Fibroblast of mammary gland (primary cell): ENCODE measurements around the gene LGALS4.
A peak's percentile ranks its signal among the peaks of the same experiment; 100 is the strongest.

Source experiments
- DNase-seq: peaks from one replicate; pipeline ENCODE4 v3.0.0-alpha.2; 2010; ENCODE audit warnings: low read depth
- H3K4me3 ChIP-seq: 2 replicates; pipeline ENCODE4 v1.5.1; 2011; ENCODE audit warnings: low read depth, mild to moderate bottlenecking, low read length, moderate library complexity; ENCODE audit not compliant: control insufficient read depth
- TF ChIP-seq, protein P1 (sequence below): conservative IDR thresholded peaks from 2 replicates; pipeline ENCODE4 v1.5.1; 2011; ENCODE audit warnings: low read depth, low read length, inconsistent platforms; ENCODE audit not compliant: control insufficient read depth, insufficient read depth

LGALS4 gene

GRCh38 chr19:38848299-38849146, 35.8 kb upstream of the LGALS4 start:
- no peak for DNase-seq
- TF ChIP-seq, protein P1, sequence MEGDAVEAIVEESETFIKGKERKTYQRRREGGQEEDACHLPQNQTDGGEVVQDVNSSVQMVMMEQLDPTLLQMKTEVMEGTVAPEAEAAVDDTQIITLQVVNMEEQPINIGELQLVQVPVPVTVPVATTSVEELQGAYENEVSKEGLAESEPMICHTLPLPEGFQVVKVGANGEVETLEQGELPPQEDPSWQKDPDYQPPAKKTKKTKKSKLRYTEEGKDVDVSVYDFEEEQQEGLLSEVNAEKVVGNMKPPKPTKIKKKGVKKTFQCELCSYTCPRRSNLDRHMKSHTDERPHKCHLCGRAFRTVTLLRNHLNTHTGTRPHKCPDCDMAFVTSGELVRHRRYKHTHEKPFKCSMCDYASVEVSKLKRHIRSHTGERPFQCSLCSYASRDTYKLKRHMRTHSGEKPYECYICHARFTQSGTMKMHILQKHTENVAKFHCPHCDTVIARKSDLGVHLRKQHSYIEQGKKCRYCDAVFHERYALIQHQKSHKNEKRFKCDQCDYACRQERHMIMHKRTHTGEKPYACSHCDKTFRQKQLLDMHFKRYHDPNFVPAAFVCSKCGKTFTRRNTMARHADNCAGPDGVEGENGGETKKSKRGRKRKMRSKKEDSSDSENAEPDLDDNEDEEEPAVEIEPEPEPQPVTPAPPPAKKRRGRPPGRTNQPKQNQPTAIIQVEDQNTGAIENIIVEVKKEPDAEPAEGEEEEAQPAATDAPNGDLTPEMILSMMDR = no peak

GRCh38 chr19:38846097-38846496, 33.4 kb upstream of the LGALS4 start:
- DNase-seq = no peak
- no peak overlapping the region for H3K4me3 ChIP-seq
- TF ChIP-seq, protein P1 = no peak

More at GRCh38 chr19:38848299-38849146, 35.8 kb upstream of the LGALS4 start:
- H3K4me3 ChIP-seq = peak overlapping the region; percentile 84

- TF ChIP-seq, protein P1 = no peak
- H3K4me3 ChIP-seq = no peak overlapping the region
- DNase-seq = no peak
Observed at GRCh38 chr19:38845374-38846024, 32.8 kb upstream of the LGALS4 start.

GRCh38 chr19:38844093-38844686, 31.4 kb upstream of the LGALS4 start:
- no peak for DNase-seq
- no peak overlapping the region for H3K4me3 ChIP-seq
- TF ChIP-seq, protein P1 = no peak

DNA sequence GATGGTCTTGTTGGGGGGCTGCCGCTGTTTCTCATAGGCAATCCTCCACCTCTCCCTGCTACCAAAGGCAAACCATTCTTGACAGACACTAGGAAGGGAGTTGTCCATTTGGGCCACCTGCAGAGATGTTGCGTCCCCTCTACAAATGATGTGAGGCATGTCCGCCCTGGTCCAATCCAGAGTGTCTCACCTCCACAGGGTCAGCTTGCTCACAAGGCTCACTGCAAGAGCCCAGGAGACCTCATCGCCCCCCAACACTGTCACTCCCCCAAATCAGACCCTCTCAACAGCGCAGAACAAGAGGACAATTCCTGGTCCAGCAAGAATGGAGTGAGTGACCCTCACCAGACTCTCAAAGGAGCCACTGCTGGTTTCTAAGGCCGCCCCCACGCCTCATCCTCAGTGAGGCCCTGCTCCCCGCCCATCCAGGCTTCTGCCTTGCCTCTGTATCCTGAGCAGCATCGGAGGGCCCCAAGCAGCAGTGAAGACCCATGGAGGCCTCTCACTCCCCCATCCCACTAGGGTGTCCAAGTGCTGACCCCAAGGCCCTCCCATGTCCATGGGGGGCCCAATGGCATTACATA, 30.5 kb upstream of the LGALS4 start:
- H3K4me3 ChIP-seq = no peak overlapping the region
- DNase-seq = no peak
- TF ChIP-seq, protein P1 = no peak

- no peak for DNase-seq
- no peak overlapping the region for H3K4me3 ChIP-seq
- TF ChIP-seq, protein P1 = no peak
Observed at GRCh38 chr19:38842439-38843174, 29.9 kb upstream of the LGALS4 start.
